Stimulated activated CD4-positive, alpha-beta T cell treated with anti-CD3 and anti-CD28 coated beads, Interleukin-12 subunit alpha, Interleukin-12 subunit beta, amount 100 ng/mL, for 24 hours (primary cell): Measurements from ENCODE around the gene GSN.

Experiments
- DNase-seq, 2 experiments: peaks; one replicate each; pipeline ENCODE4 v3.0.0-alpha.2; 2020; ENCODE audit warnings: low read depth in 2 of 2

GSN gene

GRCh38 chr9:121303456-121304451, 35.8 kb downstream of the GSN start:
- DNase-seq: no peak

DNA sequence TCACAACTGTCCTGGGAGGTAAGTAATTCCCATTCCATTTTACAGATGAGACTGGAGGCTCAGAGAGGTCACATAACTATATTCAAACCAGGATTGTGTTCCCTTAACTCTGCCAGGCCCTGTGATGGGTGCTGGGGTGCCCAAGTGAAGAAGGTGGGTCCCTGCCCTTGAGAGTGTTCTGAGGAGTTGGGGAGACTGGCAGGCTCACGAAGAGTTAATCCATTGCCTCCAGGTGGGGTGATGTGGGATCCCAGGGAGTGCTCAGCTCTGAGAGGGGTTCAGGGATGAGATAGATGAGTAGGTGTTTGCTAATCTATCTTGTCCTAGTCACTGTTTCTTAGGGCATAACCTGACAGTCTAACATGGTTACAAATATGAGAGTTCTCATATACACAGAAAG, 36.7 kb downstream of the GSN start:
- no peak for DNase-seq

GRCh38 chr9:121305269-121305994, 37.5 kb downstream of the GSN start:
- DNase-seq: no peak

- DNase-seq: no peak
Observed at GRCh38 chr9:121307976-121308375, 40.0 kb downstream of the GSN start.

GRCh38 chr9:121308765-121309164, 40.8 kb downstream of the GSN start:
- no peak for DNase-seq

DNA sequence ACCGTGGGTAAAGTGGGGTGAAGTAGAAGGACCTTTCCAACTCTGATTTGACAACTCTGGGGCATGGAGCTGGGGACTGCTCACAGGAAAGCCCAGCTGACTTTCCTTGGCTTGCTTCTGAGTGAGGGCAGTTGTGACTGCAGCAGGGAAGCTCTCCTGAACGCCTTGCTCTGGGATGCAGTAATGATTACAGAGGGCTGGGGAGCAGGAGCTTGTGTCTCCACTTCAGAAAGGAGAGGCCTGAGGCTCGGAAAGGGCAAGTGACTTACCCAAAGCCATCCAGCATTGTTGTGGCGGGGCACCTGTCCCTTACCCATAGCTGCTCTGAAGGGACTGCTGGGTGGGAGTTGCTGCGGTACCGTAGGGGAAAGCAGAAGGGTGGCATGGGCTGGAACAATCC, 41.2 kb downstream of the GSN start:
- no peak for DNase-seq

DNA sequence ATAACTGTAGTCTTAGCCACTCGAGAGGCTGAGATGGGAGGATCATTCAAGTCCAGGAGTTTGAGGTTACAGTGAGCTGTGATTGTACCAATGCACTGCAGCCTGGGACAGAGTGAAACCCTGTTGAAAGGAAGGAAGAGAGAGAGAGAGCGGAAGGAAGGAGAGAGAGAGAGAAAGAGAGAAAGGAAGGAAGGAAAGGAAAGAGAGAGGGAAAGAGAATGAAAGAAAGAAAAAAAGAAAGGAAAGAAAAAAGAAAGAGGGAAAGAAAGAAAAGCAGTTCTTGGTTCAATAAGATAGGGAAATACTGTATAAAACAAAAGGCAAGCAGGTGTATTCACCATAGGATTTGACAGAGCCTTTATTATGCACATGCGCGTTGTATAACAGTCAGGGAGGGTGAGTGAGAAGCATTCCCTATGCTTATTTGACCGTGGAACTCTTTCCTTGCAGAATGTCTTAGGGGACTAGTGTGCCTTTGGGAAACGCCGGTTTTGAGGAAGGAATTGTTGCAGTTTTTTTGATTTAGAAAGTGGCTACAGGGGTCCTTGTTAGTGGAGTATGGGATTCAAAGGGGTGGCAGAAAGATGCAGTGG, 42.0 kb downstream of the GSN start:
- no peak for DNase-seq

- no peak for DNase-seq
Observed at GRCh38 chr9:121310571-121310970, 42.6 kb downstream of the GSN start.

DNA sequence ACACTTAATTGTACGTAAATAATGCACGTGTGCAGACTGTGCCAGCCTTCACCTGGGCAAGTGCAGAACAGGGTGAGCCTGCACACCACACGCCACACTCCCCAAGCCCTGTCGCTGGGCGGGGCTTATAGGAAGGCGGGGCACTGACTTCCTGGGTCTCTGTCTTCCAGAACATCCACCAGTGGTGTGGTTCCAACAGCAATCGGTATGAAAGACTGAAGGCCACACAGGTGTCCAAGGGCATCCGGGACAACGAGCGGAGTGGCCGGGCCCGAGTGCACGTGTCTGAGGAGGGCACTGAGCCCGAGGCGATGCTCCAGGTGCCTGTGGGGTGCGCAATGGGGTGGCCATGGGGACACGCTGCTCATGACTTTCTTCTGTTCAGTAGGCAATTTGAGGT, 44.2 kb downstream of the GSN start:
- no peak for DNase-seq

- DNase-seq: no peak
Observed at GRCh38 chr9:121313458-121314152, 45.6 kb downstream of the GSN start.

DNA sequence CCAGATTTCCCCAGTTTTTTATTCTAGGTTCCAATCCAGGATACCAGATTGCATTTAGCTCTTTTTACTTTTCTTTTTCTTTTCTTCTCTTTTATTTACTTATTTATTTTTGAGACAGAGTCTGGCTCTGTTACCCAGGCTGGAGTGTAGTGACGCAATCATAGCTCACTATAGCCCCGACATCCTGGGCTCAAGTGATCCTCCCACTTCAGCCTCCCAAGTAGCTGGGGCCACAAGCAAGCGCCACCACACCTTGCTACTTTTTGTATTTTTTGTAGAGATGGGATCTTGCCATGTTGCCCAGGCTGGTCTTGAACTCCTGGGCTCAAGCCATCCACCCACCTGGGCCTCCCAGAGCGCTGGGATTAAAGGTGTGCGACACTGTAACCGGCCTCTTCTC, 48.4 kb downstream of the GSN start:
- no peak for DNase-seq

DNA sequence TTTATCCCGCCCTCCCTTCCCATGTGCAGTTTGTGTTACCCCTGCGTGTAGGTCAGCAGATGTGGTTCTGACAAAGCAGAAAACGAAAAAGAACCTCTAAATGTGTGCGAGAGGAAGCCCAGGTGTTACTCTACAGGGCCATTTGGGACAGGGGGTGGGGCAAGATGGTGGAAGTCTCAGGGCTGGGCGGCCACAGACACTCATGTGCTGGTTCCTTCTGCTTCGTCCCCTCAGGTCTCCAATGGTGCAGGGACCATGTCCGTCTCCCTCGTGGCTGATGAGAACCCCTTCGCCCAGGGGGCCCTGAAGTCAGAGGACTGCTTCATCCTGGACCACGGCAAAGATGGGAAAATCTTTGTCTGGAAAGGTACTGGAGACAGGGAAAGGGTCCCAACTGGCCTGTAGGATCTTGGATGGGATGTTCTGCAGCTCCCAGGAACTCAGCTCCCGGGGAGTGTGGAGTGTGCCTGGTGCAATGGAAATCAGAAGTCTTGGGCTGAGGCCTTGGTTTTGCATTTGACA, 49.0 kb downstream of the GSN start:
- DNase-seq: no peak

- DNase-seq: no peak
Observed at GRCh38 chr9:121317737-121318630, 50.0 kb downstream of the GSN start.

GRCh38 chr9:121318631-121319382, 50.8 kb downstream of the GSN start:
- DNase-seq: no peak

DNA sequence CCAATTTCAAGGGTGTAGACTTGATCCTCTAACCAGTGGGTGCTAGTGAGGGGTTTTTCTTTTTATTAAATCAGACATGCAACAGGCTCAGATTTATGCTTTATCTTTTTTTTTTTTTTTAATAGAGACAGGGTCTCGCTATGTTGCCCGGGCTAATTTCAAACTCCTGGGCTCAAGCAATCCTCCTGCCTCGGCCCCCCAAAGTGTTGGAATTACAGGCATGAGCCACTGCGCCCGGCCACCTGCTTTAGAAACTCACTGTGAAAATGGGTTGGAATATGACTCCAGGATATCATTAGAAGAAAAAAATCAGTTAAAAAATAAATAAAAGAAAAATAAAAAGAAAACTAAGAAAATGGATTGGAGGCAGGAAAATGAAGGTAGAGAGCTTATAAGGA, 51.4 kb downstream of the GSN start:
- DNase-seq: no peak

DNA sequence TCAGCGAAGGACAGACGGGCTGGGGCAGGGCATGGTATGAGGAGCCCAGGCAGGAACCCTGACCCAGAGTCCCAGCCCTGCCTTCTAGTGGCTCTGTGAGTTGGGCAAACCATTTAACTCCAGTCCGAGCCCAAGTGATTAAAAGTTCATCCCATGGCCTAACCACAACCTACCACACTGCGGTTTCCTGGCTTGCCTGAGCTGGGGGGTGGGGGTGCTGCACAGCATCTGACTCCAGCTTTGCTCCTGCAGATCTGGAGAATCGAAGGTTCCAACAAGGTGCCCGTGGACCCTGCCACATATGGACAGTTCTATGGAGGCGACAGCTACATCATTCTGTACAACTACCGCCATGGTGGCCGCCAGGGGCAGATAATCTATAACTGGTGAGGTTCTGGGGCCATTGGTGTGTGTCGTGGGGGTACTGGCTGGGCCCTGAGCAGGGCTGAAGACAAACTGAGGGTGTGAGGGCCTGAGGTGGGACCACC, 53.1 kb downstream of the GSN start:
- DNase-seq: no peak

DNA sequence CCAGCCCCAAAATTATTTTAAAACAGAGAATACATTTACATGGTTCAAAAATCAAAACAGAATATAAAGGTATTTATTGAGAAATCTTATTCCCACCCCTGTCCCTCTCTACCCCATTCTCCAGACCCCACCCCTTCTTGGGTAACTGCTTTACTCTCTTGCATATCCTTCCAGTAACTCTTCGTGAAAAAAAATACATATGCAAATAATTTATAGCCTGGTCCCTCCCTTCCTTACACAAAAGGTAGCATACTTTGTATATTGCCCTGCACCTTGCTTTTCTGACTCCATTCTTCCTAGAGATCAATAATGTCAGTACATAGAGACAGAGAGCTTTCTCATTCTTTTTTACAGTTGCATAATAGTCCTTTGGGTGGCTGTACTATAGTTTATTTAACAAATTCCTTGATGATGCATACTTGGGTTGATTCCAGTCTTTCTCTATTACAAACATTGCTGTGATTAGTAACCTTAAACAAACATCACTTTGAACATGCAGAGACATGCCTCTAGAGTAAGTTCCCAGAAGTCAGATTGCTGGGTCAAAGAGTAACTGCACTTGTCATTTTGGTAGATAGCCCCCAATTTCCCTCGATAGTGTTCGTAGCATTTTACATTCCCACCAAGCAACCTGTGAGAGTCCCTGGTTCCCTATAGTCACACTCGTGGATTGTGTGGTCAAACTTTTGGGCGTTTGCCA, 54.2 kb downstream of the GSN start:
- DNase-seq: no peak

DNA sequence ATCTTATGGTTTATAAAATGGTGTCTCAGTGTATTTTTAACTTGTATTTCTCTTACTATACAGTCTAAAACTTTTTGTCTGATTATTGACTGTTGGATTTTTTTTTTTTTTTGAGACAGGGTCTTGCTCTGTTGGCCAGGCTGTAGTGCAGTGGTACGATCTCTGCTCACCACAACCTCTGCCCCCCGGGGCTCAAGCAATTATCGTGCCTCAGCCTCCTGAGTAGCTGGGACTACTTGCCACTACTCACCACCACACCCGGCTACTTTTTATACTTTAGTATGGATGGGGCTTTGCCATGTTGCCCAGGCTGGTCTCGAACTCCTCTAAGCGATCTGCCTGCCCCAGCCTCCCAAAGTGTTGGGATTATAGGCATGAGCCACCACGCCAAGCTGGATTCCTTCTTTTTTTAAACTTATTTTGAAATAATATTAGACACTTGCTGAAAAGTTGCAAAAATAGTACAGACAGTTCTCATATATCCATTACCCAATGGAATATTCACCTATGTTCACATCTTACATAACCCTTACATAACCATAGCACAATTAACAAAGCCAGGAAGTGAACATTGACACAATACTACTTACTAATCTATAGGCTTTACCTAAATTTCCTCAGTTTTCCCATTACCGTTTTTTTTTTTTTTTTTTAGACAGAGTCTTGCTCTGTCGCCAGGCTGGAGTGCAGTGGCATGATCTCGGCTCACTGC, 54.9 kb downstream of the GSN start:
- no peak for DNase-seq
